Fibroblast of lung (primary cell): ENCODE measurements around the gene ZNF552.

ENCODE experiments used
- EZH2 ChIP-seq: IDR thresholded peaks from 2 replicates; pipeline ENCODE4 v1.5.1; 2012; ENCODE audit warnings: low read length, control low read depth, mild to moderate bottlenecking; ENCODE audit errors: missing control alignments
- TF ChIP-seq, protein P1 (sequence below), 2 donors: IDR thresholded peaks in 1 of 2; conservative IDR thresholded peaks in 1 of 2; 1 replicate in 1 of 2; 2 replicates in 1 of 2; pipeline ENCODE4 v1.5.1; 2011 to 2012; ENCODE audit warnings: low read length in 2 of 2, control low read depth in 1 of 2, inconsistent platforms in 1 of 2, low read depth in 1 of 2, mild to moderate bottlenecking in 1 of 2

DNA sequence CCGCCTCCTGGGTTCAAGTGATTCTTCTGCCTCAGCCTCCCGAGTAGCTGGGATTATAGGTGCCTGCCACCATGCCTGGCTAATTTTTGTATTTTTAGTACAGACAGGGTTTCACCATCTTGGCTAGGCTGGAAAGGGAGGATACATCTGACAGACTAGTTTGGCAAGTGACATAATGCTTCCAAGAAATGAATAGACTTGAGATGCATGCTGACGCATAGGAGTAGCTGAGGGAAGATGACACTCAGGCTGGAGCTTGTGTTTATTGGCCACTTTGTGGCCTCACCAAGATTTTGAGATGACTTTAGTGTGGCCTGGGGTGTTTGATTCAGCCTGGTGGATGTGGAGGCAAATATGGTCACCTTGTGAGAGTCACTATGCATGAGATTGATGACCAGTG, 41.2 kb downstream of the ZNF552 start:
- TF ChIP-seq, protein P1, sequence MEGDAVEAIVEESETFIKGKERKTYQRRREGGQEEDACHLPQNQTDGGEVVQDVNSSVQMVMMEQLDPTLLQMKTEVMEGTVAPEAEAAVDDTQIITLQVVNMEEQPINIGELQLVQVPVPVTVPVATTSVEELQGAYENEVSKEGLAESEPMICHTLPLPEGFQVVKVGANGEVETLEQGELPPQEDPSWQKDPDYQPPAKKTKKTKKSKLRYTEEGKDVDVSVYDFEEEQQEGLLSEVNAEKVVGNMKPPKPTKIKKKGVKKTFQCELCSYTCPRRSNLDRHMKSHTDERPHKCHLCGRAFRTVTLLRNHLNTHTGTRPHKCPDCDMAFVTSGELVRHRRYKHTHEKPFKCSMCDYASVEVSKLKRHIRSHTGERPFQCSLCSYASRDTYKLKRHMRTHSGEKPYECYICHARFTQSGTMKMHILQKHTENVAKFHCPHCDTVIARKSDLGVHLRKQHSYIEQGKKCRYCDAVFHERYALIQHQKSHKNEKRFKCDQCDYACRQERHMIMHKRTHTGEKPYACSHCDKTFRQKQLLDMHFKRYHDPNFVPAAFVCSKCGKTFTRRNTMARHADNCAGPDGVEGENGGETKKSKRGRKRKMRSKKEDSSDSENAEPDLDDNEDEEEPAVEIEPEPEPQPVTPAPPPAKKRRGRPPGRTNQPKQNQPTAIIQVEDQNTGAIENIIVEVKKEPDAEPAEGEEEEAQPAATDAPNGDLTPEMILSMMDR (conservative IDR thresholded peaks at IDR 0.05 in 1 of 2, IDR thresholded peaks at IDR 0.05 in 1 of 2; ENCODE audit: low read depth in 1 of 2, low read length in 2 of 2): no peak
- TF ChIP-seq EZH2: no peak
